Sigmoid colon (tissue), 4 donors: Measurements from ENCODE around the gene PRIMA1.

Experiments
- CTCF ChIP-seq, 4 experiments: fragments of 450-650 bp in 3 of 4; fragments of 200-600 bp in 1 of 4; IDR thresholded peaks; one replicate each; pipeline ENCODE4 v1.5.1; 2016 to 2019; ENCODE audit warnings: antibody characterized with exemption in 4 of 4, mild to moderate bottlenecking in 3 of 4, moderate library complexity in 2 of 4
- POLR2A ChIP-seq, 2 donors: fragments of 450-650 bp; IDR thresholded peaks; one replicate each; pipeline ENCODE4 v1.6.1; 2016; ENCODE audit warnings: antibody characterized with exemption in 2 of 2, mild to moderate bottlenecking in 2 of 2, moderate library complexity in 2 of 2
- POLR2AphosphoS5 ChIP-seq, 4 donors: sonication (generic); formaldehyde crosslinking; IDR thresholded peaks; one replicate each; pipeline ENCODE4 v1.6.1; 2017; ENCODE audit warnings: antibody characterized with exemption in 4 of 4

DNA sequence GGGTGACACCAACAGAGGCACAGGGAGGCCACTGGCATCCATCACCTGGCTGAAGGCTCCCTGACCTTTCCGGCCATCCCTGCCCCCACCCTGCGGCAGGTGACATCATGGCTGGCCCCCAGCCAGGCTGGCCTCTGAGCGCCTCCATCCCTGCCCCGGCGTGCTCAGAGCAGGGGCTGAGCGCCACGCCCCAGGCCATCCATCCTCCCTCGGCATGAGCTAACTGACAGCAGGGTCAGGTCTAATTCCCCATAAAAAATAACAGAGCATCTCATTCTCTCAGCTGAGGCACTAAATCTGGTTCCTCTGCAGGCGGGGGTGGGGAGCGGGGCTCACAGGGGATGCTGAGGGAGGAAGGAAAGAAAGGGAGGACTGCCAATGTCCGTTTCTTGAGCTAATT lies 50.7 kb downstream of the PRIMA1 start:
- TF ChIP-seq CTCF (IDR thresholded peaks at IDR 0.05) (no peak), POLR2AphosphoS5 (IDR thresholded peaks at IDR 0.05) (no peak), POLR2A (IDR thresholded peaks at IDR 0.05) (no peak)
